Activated T-cell treated with anti-CD3 and anti-CD28 coated beads for 24 hours (primary cell): ENCODE measurements around the gene RCAN1.
"Not testable (repeated sequence)": the region's sequence is repeated elsewhere in the genome, so short reads cannot be mapped to it uniquely, and the experiment has no call there.

Experiments used
- DNase-seq: peaks from one replicate; pipeline ENCODE4 v3.0.0-alpha.2; 2020; ENCODE audit warnings: low read depth

Gene RCAN1

GRCh38 chr21:34568801-34569200 is 46.1 kb downstream of the RCAN1 start:
- not testable (repeated sequence) for DNase-seq

- no peak for DNase-seq
These were observed 47.2 kb downstream of the RCAN1 start for GRCh38 chr21:34567604-34568155.

GRCh38 chr21:34565238-34565637 is 49.7 kb downstream of the RCAN1 start:
- DNase-seq: no peak

- not testable (repeated sequence) for DNase-seq
These were observed 51.5 kb downstream of the RCAN1 start for GRCh38 chr21:34563370-34563769.

DNA sequence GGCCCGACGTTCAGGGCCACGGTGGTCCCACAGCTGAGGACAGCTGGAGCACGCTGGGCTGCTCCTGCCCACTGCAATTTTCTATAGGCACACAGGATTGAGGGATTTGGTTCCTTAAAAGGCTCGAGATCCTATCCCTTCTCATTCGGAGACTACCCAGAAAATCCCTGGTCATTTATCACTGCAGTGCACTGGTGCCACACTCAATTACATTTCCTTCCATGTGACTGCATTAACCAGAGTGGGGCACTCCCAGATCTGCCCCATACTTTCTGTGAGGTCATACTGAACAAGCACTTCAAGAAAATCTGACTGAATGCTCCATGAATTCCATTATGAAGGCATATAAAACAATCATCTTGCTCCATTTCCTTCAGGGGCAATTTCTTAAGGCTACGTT is 53.1 kb downstream of the RCAN1 start:
- no peak for DNase-seq

GRCh38 chr21:34560609-34561008 is 54.3 kb downstream of the RCAN1 start:
- DNase-seq: no peak

DNA sequence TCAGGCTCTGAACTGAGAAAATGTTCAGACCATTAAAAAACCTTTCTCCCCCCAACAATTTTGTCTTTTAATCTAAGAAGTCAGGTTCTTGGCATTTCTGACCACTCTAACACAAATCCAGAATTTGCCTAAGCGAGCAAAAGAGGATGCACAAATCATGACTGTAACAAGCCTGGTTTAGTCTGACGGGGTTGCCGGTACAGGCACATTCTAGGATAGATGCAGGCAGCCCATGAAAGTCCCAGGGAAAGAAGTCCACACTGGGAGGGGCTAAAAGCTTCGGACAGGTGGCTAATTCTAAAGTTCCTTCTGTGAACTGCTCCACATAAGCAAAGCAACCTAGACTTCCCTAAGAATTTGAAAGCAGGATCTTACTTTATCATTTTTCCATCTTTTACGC is 54.9 kb downstream of the RCAN1 start:
- no peak for DNase-seq

GRCh38 chr21:34559089-34559631 is 55.8 kb downstream of the RCAN1 start:
- no peak for DNase-seq

- DNase-seq: no peak
These were observed 56.7 kb downstream of the RCAN1 start for GRCh38 chr21:34558166-34558565.

DNA sequence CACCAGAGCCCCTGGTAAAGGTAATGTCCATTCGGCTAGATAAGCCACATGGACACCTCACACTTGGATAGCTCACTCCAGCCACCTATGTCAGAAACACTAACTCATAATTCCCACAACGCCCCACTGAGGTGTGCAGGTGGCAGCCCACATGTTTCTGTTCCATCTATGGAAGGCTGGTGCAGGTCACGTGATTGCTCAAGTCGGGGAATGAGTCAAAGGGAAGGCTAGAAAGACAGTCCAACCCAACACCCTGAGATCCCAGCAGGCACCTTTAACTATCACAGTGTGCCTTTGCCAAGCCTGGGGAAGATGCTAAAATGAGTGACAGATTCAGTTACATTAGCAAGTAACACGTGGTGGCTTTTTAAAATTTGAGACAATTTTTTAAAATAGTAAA is 57.7 kb downstream of the RCAN1 start:
- no peak for DNase-seq

- DNase-seq: not testable (repeated sequence)
These were observed 60.2 kb downstream of the RCAN1 start for GRCh38 chr21:34554670-34555069.

DNA sequence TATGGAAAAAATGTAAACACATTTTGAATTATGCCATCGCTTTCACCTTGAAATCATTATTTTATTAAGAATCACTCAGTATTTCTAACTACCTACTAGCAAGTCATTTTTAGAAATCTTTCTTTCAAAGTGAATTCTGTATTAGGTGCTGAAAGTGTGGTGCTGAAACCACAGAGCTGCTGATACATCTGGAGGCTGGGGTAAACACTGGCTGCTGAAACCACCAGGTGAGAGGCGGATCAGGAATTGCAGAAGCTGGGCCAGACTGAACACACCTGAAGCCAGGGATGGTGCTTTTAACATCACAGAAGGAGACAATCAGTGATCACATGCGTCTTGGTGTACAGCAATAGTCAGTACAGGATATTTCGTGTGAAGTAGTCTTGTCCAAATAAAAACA is 60.7 kb downstream of the RCAN1 start:
- no peak for DNase-seq

- no peak for DNase-seq
These were observed 61.6 kb downstream of the RCAN1 start for GRCh38 chr21:34553151-34553952.

- DNase-seq: no peak
These were observed 62.4 kb downstream of the RCAN1 start for GRCh38 chr21:34552360-34553098.

GRCh38 chr21:34550182-34550799 is 64.6 kb downstream of the RCAN1 start:
- no peak for DNase-seq

- no peak for DNase-seq
These were observed 66.0 kb downstream of the RCAN1 start for GRCh38 chr21:34548781-34549376.

DNA sequence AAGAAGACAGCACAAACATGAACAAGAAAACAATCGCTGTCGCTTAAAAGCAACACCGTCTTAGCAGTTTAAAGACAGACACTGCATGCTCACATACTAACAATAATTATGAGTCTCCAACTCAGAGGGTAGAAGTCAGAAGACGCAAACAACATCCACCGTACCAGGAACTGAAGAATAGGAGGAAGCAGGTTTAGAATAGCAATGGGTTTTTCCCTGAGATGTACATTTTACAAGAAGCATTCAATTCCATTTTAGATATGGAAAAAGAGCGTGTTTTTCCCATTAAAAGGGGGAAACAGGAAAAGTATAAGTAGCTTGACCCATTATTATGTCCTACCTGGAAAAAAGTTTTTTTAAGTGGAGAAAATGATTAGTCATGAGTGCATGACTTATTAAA is 68.4 kb downstream of the RCAN1 start:
- no peak for DNase-seq

GRCh38 chr21:34545079-34545884 is 69.6 kb downstream of the RCAN1 start:
- DNase-seq: no peak

GRCh38 chr21:34544032-34544496 is 70.8 kb downstream of the RCAN1 start:
- DNase-seq: peak; percentile 40

GRCh38 chr21:34543017-34543416 is 71.9 kb downstream of the RCAN1 start:
- DNase-seq: no peak

DNA sequence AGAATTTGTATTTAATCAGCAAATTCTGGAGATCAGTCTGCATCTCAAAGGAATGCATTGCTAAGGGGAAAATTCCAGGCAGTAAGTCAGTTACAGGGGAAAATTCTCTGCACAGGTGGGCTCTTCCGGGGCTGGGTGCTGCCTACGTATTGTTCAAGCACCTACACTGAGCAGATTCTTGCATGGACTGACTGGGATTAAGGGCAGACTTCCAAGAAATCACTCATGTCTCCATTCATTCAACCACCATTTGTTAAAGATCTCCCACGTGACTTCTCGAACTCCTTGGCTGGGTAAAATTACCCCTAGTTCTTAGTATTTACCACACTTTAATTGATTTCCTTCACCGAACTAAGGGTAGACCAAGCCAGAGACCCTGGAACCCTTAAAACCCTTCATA is 74.7 kb downstream of the RCAN1 start:
- no peak for DNase-seq
